ENCODE results near the gene D2HGDH. TPM values are rescaled to one million over a fixed set of nuclear protein-coding genes. Genes with fewer than 3 reads are reported as not detected.

Gene D2HGDH
- total RNA-seq, 4 donors from 2014 or later: 12.5 to 21.8 (median 13.3) TPM

- Histone ChIP-seq H3K27me3 (no peaks in the 10 kb centered on the region), H3K27ac (no peak overlapping the region), H3K9me3 (no peaks in the 10 kb centered on the region), H3K4me3 (no peak overlapping the region), H3K36me3 (peaks cover 0 to 63% of the 10 kb centered on the region in 2 donors), H3K4me1 (peaks cover 0 to 30% (median 12%) of the 10 kb centered on the region in 3 donors)
- TF ChIP-seq CTCF (IDR thresholded peaks at IDR 0.05) (no peak), POLR2AphosphoS5 (IDR thresholded peaks at IDR 0.05) (no peak), EP300 (IDR thresholded peaks at IDR 0.05) (no peak), POLR2A (IDR thresholded peaks at IDR 0.05) (no peak)
- ATAC-seq: no peak
- WGBS, 2 donors (ENCODE audit: low coverage in 1 of 2): 80 to 81% methylated on average over 1 to 3 of the region's 6 CpGs
Observed at GRCh38 chr2:241692448-241692847, 42.0 kb upstream of the D2HGDH start.

GRCh38 chr2:241695651-241696050 is 38.8 kb upstream of the D2HGDH start:
- Histone ChIP-seq H3K27ac (no peak overlapping the region), H3K27me3 (no peaks in the 10 kb centered on the region), H3K4me1 (peaks cover 0 to 6% (median 0%) of the 10 kb centered on the region in 3 donors), H3K36me3 (peaks cover 0 to 53% of the 10 kb centered on the region in 2 donors), H3K4me3 (no peak overlapping the region), H3K9me3 (no peaks in the 10 kb centered on the region)
- 87 to 92% methylated on average over 2 to 4 of the region's 4 CpGs for WGBS, 2 donors (ENCODE audit: low coverage in 1 of 2)
- no peak for ATAC-seq
- TF ChIP-seq CTCF (IDR thresholded peaks at IDR 0.05) (no peak), POLR2AphosphoS5 (IDR thresholded peaks at IDR 0.05) (no peak), EP300 (IDR thresholded peaks at IDR 0.05) (no peak), POLR2A (IDR thresholded peaks at IDR 0.05) (no peak)

GRCh38 chr2:241701149-241701398 is 33.4 kb upstream of the D2HGDH start:
- WGBS, 2 donors (ENCODE audit: low coverage in 1 of 2): 0 to 13% methylated on average over 2 to 4 of the region's 17 CpGs
- TF ChIP-seq CTCF (IDR thresholded peaks at IDR 0.05) (peak in 2 of 4 experiments; percentile 58 to 59), POLR2AphosphoS5 (IDR thresholded peaks at IDR 0.05) (no peak), POLR2A (IDR thresholded peaks at IDR 0.05) (no peak), EP300 (IDR thresholded peaks at IDR 0.05) (no peak)

GRCh38 chr2:241701399-241702154 is 32.9 kb upstream of the D2HGDH start, which contains the start of gene ING5:
Gene ING5, plus strand, starts transcription at chr2:241702039. Its CDS starts 27 bp downstream, at chr2:241702066.
- peaks cover 0 to 25% of the 10 kb centered on the region in 2 donors for H3K36me3 ChIP-seq
- peak; percentile 93 for ATAC-seq
- no CpG with 5 or more reads among the region's 96 CpGs for WGBS, 2 donors (ENCODE audit: low coverage in 1 of 2)
- H3K27ac ChIP-seq: peak within 1 kb of the TSS; percentile 94 to 97 (median 95)
- peak within 1 kb of the TSS; percentile 72 to 91 for H3K4me3 ChIP-seq
- TF ChIP-seq CTCF (IDR thresholded peaks at IDR 0.05) (peak in 1 of 4 experiments; percentile 36), POLR2A (IDR thresholded peaks at IDR 0.05) (peak; percentile 88 to 92), POLR2AphosphoS5 (IDR thresholded peaks at IDR 0.05) (peak; percentile 75), EP300 (IDR thresholded peaks at IDR 0.05) (no peak)
- H3K9me3 ChIP-seq: no peaks in the 10 kb centered on the region
- H3K27me3 ChIP-seq: no peaks in the 10 kb centered on the region
- H3K4me1 ChIP-seq: peaks cover 0 to 34% (median 8%) of the 10 kb centered on the region in 3 donors

More at GRCh38 chr2:241701149-241701398, 33.4 kb upstream of the D2HGDH start:
- H3K27me3 ChIP-seq: no peaks in the 10 kb centered on the region
- peaks cover 0 to 34% (median 8%) of the 10 kb centered on the region in 3 donors for H3K4me1 ChIP-seq
- no peaks in the 10 kb centered on the region for H3K9me3 ChIP-seq
- peak overlapping the region; percentile 72 to 76 for H3K4me3 ChIP-seq
- peaks cover 0 to 22% of the 10 kb centered on the region in 2 donors for H3K36me3 ChIP-seq
- ATAC-seq: no peak
- peak overlapping the region; percentile 94 to 97 (median 95) for H3K27ac ChIP-seq
